Epithelial cell of esophagus (primary cell): ENCODE results near the gene ITLN2.

Experiments
- DNase-seq: peaks from one replicate; pipeline ENCODE4 v3.0.0; 2010; ENCODE audit warnings: low read depth
- H3K4me3 ChIP-seq: 2 replicates; pipeline ENCODE4 v1.5.1; 2011; ENCODE audit warnings: mild to moderate bottlenecking, low read length, control low read depth
- TF ChIP-seq, protein P1 (sequence below): IDR thresholded peaks from 2 replicates; pipeline ENCODE4 v1.5.1; 2011; ENCODE audit warnings: low read depth, mild to moderate bottlenecking, low read length, control low read depth, inconsistent platforms; ENCODE audit not compliant: insufficient read depth; ENCODE audit errors: missing control alignments

Gene ITLN2

DNA sequence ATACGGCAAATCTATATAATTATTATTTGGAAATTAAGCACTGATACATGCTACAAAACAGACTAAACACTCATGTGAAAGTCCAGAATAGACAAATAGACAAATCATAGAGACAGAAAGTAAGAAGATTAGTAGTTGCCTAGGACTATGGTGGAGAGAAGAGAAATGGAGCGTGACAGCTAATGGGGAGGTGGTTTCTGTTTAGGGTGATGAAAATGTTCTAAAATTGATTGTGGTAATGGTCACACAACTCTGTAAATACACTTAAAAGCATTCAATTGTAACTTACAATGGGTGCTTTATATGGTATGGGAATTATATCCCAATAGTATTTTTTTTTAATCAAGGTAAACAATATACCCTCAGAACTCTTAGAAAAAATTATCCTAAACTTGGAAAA lies 20.4 kb upstream of the ITLN2 start:
- no peak for DNase-seq
- H3K4me3 ChIP-seq = no peak overlapping the region
- TF ChIP-seq, protein P1, sequence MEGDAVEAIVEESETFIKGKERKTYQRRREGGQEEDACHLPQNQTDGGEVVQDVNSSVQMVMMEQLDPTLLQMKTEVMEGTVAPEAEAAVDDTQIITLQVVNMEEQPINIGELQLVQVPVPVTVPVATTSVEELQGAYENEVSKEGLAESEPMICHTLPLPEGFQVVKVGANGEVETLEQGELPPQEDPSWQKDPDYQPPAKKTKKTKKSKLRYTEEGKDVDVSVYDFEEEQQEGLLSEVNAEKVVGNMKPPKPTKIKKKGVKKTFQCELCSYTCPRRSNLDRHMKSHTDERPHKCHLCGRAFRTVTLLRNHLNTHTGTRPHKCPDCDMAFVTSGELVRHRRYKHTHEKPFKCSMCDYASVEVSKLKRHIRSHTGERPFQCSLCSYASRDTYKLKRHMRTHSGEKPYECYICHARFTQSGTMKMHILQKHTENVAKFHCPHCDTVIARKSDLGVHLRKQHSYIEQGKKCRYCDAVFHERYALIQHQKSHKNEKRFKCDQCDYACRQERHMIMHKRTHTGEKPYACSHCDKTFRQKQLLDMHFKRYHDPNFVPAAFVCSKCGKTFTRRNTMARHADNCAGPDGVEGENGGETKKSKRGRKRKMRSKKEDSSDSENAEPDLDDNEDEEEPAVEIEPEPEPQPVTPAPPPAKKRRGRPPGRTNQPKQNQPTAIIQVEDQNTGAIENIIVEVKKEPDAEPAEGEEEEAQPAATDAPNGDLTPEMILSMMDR = no peak

DNA sequence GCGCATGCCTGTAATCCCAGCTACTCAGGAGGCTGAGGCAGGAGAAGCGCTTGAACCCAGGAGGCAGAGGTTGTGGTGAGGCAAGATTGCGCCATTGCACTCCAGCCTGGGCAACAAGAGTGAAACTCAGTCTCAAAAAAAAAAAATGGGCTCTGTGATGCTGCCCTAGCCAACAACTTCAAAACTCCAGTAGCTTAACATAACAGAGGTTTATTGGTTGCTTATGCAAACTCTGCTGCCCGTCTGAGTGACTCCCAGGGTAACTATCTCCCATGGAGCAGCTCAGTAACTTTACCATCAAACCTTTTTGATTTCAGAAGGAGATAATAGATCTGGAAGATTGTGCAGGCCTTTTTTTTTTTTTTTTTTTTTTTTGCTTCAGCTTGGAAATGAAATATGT lies 18.9 kb upstream of the ITLN2 start:
- no peak overlapping the region for H3K4me3 ChIP-seq
- TF ChIP-seq, protein P1 = no peak
- DNase-seq = no peak

DNA sequence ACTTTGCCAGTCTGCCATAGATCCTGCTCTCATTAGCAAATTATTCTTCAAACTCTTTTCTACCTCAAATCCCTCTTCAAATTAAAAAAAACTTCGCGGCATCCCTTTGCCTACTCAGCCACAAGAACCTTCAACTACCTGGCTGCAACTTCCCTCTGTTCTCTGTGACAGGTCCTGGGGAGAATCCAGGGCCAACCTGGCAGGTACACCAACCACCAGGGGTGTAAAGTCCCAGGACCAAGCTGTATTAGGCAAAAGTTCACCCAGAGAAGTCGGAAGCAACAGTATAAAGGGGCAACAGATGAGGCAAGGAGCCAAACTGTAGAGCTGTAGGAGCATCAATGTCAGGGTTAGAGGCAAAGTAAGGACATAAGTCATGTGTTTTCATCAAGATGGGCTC lies 18.3 kb upstream of the ITLN2 start:
- no peak overlapping the region for H3K4me3 ChIP-seq
- TF ChIP-seq, protein P1 = no peak
- DNase-seq = no peak

DNA sequence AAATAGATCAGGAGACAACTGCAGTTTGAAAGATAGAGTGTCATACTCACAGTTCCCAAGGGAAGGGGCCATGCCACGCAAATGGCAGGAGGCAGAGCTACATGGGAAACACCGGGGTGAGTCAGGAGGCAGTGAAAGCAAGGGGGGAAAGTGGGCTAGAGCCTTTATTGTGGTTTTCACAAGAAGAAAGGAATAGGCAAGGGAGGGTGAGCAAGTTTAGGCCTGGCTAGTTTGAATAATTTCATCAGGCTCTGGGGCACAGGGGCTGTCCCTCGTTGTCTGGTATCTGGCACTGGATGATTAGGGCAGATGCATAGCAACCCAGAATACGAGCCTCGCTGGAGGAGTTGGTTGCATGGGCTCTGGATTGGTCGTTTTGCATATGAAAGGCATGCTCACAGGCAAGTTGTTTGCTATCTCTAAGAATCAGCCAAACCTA lies 17.0 kb upstream of the ITLN2 start:
- DNase-seq = peak; percentile 53
- TF ChIP-seq, protein P1 = no peak
- H3K4me3 ChIP-seq = no peak overlapping the region

DNA sequence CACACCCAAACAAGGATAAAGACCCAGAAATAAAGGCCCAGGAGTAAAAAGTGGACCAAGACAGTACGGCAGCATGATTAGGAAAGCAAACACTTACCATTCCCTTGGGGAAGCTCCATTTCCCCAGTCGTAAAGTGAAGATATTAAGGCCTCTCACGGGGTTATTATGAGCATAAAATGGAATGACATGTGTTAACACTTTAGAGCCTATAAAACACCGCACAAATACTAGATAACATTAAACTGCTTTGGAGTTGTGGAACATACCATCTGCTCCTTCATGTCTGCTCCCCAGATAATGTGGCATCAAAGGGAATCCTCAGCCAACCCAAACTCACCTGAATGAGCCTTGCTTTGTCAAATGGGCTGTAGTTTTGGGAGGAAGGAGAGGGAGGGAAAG lies 8.9 kb upstream of the ITLN2 start:
- H3K4me3 ChIP-seq = no peak overlapping the region
- TF ChIP-seq, protein P1 = no peak
- DNase-seq = no peak

DNA sequence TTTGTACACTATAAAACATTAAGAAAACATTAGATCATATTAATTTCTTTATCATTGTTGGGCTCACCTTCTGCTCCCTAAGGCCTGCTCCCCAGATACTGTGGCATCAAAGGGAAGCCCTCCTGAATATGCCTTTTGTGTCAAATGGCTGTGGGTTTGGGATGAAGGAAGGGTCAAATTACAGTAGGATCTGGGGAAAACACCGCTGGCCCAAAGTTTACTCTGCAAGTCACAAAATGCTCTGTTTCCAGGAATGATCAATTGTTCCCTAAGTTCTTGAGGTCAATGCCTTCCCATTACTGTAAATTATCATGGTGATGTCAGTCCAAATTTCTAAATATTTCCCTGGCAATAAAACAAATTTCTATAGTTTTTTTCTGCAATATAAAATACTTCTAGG lies 6.8 kb upstream of the ITLN2 start:
- TF ChIP-seq, protein P1 = no peak
- DNase-seq = no peak

DNA sequence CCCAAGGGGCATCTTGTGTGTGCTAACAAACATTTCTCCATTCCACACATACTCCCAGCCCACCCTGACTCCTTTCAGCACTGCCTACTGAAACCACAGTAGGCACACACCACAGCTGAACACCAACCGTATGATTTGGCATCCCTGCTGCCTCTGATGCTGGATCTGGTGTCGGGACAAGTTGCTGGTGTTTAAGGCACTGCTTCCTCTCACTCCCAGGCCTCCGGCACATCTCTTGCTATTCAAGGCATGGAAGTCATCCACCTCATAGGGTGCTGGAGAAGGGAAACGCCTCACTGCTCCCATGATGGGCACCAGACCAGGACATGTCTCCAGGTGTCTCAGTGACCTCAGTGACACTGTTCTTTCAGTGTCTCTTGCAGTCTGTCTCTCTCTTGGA lies 2.4 kb upstream of the ITLN2 start:
- TF ChIP-seq, protein P1 = no peak
- no peak for DNase-seq

More for the DNA sequence above, 6.8 kb upstream of the ITLN2 start:
- H3K4me3 ChIP-seq = no peak overlapping the region

More for the DNA sequence above, 2.4 kb upstream of the ITLN2 start:
- H3K4me3 ChIP-seq = no peak overlapping the region
